Islet of Langerhans (tissue), 1 donor: ENCODE measurements around the gene LCN9.

Experiments
- FAIRE-seq: peaks from one replicate; lab custom pipeline; 2011; peaks lifted over from hg19 to GRCh38; lab: Jason Lieb, UNC

LCN9 gene

DNA sequence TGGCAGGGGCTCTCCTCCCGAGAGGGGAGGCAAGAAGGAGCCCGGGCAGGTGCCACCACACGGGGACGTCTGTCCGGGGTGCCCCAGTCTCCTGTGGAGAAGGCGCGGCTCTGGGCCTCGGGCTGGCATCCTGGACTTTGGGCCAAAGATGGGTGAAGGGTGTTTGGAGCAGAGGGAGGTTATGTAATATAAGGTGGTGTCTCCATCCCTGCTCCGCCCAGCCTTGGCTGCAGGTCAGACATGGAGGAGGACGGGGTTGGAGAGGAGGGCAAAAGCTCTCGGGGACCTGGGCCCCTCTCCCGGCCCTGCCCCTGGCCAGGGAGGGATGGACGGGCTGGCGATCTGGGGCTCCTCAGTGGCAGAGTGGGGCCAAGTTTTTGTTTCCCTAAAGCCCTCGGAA lies 37.4 kb downstream of the LCN9 start:
- no peak for FAIRE-seq

DNA sequence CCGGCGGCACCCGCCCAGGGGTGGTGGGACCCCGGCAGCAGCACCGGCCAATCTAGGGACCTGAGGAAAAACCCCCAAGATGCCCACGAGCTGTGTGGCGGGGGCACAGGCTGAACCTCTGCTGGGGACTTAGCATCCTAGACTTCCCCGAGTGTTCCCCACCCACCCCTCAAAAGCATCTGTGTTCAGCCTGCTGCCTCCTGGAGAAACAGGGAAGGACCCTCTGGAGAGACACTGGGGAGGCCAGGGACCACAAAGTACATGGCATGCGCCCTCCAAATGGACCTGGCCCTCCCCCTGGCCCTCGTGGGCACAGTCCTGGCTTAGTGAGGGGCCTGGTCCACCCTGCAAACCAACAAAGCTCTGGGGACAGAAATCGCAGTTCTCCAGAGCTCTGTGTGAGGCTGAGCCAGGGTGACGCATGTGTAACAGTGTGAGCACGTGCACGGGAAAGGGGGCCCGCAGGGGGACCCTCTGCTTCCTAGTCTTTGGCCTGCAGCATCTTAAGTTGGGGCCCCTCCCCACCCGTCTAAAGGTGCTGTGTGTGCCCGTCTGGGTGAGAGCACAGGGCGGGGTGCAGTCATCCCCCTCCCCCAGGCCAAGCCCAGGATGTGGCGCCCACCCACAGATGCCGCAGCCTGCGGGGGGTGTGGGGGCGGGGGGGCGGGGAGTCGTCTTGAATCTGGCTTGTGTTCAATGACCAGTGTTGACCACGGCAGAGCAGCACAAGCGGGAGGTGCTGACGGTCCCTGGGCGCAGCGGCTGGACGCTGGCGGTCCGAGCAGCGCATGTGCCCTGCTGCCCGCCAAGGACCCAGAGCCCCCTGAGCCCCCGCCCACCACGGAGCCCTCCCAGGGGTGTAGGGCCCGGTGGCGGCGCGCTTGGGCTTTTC lies 38.2 kb downstream of the LCN9 start:
- no peak for FAIRE-seq

DNA sequence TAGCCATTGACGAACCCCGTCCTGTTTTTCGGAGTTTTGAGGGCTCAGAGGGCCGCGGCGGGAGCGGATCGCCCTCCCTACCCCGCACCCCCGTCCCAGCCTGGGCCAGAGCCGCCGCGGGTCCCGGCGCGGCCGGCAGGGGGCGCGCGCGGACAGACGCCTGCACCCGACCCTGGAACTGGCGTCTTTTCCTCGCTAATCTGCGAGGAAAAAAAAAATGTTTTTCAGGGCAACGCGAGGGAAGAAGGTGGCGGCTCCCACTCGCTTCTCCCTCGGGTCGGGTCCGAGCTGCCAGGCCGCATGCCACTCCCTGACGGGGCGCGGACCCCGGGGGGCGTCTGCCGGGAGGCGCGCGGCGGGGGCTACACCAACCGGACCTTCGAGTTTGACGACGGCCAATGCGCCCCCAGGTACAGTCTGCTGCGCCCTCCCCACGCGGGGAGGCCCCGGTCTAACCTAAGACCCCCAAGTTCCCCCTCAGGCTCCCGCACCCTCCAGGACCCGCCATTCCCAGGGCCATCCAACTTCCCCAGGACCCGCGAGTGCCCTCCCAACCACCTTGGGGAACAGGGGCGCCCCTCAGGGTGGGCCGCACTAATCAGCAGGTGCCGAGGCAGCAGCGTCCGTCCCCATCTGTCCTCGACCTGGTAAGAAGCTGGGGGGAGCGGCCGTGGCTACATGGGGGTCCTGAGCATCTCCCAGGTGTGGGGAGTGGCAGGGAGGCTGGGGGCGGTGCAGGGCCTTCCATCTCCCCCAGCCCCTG lies 39.0 kb downstream of the LCN9 start, which contains the start of gene KCNT1:
TSS of gene KCNT1 (plus strand) at position 227 of the 763 bp plus-strand sequence. CDS start at position 301, 74 bp downstream.
- FAIRE-seq, result no peak

DNA sequence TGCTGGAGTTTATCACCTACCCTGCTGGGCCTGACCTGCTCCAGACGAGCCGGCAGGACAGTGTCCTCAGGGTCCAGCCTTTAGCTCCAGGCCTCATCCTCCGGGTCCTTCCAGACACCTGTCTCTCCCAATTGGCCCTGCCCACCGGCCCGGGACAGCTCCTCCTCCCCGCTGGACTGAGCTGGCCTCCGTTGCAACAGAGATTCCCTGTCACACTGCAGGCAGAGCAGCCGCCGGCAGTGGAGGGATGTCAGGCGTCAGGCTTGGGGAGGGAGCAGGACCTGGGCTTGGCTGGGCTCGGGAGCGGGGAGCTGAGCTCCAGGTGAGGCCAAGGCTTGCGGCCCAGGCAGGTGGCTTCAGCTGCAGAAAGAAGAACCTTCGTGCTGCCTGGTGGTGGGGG lies 40.6 kb downstream of the LCN9 start:
- no peak for FAIRE-seq

DNA sequence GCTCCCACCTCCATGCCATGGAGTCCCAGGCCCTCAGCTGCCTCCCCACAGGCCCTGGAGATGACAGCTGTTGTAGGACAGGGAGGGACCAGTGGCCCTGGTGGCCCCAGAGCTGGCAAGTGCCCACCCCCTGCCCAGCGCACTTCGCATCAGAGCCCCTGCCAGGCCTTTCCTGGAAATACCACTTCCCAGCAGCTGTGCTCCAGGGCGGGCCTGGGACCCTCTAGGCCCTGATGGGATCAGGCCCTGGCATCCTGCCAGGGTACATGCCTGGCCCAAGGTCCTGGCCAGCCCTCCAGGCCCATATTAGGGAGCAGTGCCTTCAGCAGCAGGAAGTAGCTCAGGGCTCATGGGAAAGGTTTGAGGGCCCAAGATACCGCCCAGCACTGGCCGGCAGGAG lies 41.4 kb downstream of the LCN9 start:
- no peak for FAIRE-seq

DNA sequence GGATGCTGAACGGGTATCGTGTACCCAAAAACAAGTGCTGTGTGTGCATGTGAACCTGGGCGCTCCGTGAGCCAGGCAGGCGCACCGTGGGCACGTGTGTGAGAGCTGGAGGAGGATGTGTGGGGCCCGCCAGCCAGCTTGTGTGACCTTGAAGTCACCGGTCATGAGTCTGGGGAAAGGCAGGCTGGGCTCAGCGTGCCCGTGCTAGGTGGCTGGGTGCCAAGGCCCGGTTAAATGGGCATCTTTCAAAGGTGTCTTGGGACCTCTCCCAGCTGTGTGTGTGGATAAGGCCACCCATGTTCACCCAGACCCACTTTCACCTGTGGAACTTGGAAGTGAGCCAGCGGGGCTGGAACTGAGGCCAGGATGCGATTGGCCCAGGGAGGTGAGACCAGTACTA lies 42.3 kb downstream of the LCN9 start:
- FAIRE-seq, result no peak

DNA sequence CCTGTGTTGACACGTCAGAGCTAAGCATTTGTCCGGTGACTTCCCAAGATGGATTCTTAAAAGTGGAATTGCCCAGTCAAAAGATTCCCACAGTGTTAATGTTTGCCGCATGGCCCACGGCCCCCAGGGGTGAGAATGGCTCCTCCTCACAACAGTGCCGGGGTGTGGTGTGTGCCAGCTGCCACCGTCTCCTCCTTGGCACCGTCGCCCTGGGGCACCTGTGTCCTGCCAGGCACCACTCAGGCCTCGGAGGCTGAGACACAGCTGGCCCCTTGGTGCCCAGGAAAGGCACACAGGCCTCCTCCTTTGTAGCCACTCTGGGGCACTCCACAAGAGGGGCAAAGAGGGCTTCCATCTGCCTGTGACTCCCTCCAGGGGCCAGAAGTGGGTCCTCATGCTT lies 43.2 kb downstream of the LCN9 start:
- FAIRE-seq, result no peak

DNA sequence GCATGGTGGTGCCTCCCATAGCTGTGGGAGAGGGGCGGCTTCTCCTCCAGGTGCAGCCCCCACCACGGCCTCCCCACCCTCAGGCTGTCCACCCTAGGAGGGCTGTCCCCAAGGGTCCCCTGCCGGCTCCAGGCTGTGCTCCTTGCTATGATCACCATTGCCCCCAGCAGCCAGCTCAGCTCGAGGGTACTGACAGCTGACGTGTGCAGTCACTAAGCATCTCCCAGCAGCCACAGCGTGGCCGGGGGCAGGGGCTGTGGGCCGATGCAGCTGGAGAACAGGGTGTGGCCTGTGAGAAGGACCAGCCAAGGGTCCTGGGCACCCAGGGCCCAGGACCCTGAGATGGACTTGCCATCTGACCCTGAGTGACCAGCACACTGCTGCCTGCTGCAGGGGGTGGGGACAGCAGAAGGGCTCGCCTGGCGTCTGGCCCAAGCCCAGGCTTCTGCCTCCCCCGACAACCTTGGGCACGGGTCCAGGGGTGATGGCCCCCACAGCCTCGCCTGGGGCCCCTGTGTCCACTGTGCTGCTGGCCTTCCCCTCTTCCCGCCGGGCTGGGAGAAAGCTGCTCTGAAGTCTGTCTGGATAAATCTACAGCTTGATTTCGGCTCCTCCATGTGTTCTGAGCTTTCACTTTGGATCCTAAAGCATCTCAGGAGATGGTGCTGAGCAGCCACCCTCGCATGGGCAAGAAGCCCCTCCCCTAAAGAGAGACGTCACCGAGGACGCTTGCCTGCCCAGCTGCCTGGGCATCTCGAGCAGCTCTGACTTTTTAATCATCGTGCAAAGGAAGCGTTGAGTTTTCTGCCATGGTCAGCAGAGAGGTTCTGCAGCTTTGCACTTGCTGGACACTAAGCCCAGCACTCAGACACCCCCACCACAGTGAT lies 44.4 kb downstream of the LCN9 start:
- no peak for FAIRE-seq

DNA sequence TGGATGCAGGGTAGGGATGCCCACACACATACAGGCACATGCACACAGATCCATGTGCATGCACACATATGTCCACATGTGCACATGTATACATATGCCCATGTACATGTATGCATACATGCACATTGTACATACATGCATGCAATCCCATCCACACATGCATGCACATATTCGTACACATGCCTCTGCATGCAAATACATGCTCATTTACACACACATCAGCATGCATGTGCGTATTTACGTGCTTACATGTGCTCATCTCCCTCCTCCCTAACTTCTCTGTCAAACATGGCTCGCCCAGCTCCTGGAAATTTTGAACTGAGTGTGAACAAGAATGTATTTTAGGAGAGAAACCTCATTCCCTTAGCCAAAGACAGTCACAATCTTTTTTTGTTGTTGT lies 45.1 kb downstream of the LCN9 start:
- FAIRE-seq, result no peak

DNA sequence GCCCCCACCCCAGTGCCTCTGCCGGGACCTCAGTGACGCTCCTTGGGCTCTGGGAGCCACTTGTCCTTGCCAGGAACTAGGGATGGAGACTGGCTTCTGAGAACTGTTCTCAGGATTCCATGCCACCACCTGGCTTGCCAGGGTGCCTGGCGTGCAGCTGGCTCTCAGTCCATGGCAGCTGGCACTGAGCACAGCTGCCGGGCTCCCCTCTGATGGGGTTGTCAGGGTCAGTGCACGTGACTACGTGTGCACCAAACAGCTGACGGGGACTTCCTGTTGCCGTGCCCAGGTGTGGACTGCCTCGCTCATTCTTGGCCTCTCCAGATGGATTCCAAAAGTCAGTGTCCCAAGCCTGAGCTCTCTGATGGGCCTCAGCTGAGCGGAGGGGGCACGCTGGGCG lies 48.3 kb downstream of the LCN9 start:
- no peak for FAIRE-seq

DNA sequence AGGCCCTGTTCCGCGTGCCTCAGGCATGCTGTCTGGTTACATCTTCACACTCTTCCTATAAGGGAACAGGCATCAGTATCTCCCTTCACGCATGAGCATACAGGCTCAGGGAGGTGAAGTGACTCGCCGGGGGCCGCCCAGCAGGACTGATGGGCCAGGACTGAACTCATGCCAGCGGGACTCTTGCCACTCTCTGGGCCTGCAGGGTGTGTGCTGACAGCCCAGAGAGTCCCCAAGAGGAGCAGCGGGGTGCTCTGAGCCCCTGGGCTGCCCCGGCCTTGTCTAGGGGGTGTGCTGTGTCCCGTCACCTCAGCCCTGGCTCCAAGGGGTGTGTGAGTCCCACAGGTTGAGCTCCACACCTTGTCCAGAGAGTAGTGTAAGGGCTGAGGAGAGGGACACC lies 48.8 kb downstream of the LCN9 start:
- FAIRE-seq, result no peak

DNA sequence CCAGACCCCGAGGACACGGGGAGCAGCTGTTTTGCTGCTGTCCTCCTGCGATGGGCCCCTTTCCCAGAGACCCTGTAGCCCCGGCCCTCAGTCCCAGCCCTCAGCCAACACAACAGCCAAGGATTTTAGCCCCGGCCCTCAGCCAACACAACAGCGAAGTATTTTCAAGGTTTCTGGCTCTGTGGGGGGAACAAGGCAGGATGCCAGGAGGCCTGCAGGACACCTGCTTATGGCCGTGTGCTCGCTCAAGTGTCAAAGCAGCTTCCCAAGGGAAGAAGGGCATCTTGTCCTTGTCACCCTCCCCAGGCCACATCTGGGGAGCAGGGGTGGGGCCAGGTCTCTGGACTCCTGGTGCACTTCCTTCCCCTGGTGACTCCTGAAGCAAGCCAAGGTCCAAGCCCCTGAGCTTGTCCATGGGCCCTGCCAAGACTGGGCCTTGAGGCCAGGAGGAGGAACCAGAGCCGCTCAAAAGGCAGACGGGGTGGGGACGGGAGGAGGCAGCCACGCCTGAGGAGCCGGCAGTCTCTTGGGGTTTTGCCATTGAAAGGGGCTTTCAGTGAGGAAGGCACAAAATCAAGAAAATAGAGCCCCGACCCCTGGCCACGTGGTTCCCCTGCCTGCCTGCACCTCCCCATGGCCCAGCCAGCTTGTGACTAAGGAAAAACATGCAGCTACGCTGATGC lies 49.6 kb downstream of the LCN9 start:
- no peak for FAIRE-seq

DNA sequence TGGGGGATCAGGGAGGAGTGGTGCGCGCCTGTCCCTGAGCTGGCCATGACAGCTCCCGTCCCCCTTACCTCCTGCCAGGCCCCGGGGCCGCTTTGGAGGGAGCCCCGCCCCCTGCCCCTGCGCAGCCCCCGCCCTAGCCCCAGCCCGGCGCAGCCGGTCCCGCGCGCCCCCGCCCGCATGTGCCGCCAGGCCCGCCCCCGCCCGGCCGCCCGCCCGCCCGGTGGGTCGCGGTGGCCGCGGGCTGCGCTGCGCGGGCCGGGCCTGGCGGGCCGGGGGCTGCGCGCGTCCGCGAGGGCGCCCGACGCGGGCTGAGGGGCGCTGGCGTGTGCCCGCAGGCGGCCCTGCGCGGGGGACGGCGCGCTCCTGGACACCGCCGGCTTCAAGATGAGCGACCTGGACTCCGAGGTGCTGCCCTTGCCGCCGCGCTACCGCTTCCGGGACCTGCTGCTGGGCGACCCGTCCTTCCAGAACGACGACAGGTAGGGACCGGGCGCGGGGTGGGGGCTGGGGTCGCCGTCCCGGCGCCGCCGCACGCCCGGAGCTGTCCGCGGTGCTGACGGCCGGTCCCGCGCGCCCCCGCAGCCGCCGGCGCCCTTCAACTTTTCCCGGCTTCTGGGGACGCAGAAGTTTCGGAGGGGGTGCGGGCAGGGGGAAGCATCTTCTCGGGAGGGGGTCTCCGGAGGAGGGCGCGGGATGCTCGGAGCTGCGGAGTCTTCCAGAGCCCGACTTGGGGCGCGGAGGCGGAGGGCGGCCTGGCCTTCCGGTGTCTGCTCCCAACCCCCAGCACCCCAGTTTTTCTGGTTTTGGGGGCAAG lies 51.3 kb downstream of the LCN9 start:
- no peak for FAIRE-seq

DNA sequence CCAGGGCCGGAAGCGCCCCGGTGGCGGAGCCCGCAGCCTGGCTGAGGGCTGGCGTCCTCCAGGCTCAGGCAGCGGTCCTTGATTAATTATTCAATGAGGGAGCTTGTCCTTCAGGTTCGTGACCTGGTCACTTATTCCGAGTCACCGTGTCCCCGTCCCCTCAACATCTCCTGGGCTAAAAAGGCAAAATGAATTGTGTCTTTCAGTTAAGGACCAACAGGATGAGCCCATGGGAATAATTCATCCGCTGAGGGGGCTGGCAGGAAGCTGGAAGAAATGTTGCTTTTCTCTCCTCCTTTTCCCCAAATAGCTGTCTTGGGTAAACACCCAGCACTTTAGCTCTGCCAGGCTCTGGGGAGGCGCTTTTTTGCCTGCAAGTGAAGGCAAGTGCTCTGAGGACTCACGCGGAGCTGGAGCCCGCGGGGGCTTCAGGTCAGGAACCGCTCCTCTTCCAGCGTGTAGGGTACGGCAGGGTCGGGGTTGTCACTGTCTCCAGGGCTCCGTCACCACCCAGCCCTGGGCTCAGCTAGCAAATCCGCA lies 52.0 kb downstream of the LCN9 start:
- no peak for FAIRE-seq

DNA sequence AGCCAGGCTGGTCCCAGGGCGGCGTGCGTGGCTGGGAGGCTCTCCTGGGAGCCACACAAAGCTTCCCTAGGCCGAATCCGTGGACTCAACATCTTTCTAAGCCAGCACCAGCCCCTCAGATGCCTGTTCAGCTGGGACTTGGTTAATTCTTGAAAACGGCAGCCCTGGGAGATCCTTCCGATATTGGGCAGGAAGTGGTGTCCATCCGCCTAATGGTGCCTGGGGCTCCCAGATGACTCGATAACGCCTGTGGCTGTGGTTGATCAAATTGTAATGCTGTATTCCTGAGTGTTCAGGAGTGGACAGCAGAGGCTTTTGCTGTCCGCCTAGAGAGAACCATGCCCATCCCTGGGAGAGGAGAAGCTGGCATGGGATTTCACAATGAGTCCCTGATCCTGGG lies 52.9 kb downstream of the LCN9 start:
- no peak for FAIRE-seq
